ENCODE results near the gene LINGO3. TPM values are rescaled to one million over a fixed set of nuclear protein-coding genes. Genes with fewer than 3 reads are reported as not detected.

The LINGO3 gene
- total and polyA plus RNA-seq, 2 experiments from 2014 or later, result 0.23 to 2.1 TPM

DNA sequence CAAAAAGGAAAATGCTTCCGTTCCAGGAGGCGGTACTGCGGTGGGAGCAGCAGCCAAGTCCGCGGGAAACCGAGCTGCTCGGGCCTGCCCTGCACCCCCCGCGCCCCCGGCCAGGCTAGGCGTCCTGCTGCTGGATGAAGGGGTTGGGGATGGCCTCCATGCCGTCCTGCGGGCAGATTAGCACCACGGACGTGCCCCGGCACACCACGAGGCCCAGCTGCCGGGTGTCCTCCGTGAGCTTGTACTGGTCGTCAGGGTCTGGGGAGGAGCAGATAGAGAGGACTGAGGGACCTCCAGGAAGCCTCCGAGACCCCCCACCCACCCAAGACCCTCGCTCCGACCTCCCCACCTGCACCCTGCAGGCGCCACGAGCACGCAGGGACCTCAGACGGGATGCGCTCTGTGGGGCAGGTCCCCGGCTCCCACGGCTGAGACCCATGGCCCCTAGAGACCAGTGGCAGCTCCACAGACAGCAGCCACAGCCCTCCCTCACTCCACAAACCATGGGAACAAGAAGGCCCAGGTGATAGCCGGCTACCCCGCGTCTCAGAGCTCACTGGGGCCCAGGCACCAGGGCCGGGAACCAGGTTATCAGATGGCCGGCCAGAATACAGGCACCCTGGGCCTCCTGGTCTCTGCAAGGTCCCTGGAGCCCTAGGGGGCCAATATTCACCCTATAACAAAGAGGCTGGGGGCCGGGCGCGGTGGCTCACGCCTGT is 13.8 kb upstream of the LINGO3 start:
- Histone ChIP-seq H3K36me3 (peaks cover 5% of the 10 kb centered on the region), H3K4me3 (no peak overlapping the region), H3K4me1 (ENCODE audit: low read depth) (no peaks in the 10 kb centered on the region), H3K27me3 (no peaks in the 10 kb centered on the region), H3K27ac (no peak overlapping the region), H3K9me3 (ENCODE audit: low read depth) (no peaks in the 10 kb centered on the region)
- TF ChIP-seq, protein P1, sequence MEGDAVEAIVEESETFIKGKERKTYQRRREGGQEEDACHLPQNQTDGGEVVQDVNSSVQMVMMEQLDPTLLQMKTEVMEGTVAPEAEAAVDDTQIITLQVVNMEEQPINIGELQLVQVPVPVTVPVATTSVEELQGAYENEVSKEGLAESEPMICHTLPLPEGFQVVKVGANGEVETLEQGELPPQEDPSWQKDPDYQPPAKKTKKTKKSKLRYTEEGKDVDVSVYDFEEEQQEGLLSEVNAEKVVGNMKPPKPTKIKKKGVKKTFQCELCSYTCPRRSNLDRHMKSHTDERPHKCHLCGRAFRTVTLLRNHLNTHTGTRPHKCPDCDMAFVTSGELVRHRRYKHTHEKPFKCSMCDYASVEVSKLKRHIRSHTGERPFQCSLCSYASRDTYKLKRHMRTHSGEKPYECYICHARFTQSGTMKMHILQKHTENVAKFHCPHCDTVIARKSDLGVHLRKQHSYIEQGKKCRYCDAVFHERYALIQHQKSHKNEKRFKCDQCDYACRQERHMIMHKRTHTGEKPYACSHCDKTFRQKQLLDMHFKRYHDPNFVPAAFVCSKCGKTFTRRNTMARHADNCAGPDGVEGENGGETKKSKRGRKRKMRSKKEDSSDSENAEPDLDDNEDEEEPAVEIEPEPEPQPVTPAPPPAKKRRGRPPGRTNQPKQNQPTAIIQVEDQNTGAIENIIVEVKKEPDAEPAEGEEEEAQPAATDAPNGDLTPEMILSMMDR (IDR thresholded peaks at IDR 0.05; ENCODE audit: low read depth, low read length), result no peak
- DNase-seq (ENCODE audit: low read depth in 1 of 2, low spot score in 1 of 2), result no peak

GRCh38 chr19:2320939-2321338 is 13.0 kb upstream of the LINGO3 start:
- Histone ChIP-seq H3K27ac (no peak overlapping the region), H3K9me3 (ENCODE audit: low read depth) (no peaks in the 10 kb centered on the region), H3K4me1 (ENCODE audit: low read depth) (no peaks in the 10 kb centered on the region), H3K4me3 (no peak overlapping the region), H3K36me3 (peaks cover 5% of the 10 kb centered on the region), H3K27me3 (no peaks in the 10 kb centered on the region)
- TF ChIP-seq, protein P1 (IDR thresholded peaks at IDR 0.05; ENCODE audit: low read depth, low read length), result no peak
- no peak for DNase-seq (ENCODE audit: low read depth in 1 of 2, low spot score in 1 of 2)

DNA sequence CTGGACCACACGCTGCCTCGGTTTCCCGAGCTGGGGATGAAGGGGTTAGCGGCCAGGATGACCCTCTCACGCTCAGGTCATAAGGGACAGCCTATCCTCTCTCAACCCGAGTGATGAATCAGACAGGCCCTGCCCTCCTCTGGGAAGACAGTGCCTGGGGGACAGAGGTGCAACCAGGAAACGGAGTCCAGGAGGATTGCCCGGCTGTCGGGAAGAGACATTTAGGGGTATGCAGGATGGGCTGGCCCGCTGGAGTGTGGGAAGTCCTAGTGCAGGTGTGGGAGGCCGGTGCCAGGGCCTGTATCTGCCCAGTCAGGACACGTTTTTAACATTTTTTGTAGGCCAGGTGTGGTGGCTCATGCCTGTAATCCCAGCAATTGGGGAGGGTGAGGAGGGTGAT is 12.1 kb upstream of the LINGO3 start:
- Histone ChIP-seq H3K9me3 (ENCODE audit: low read depth) (no peaks in the 10 kb centered on the region), H3K27me3 (no peaks in the 10 kb centered on the region), H3K27ac (no peak overlapping the region), H3K36me3 (peaks cover 3% of the 10 kb centered on the region), H3K4me3 (no peak overlapping the region), H3K4me1 (ENCODE audit: low read depth) (no peaks in the 10 kb centered on the region)
- no peak for DNase-seq (ENCODE audit: low read depth in 1 of 2, low spot score in 1 of 2)
- TF ChIP-seq, protein P1 (IDR thresholded peaks at IDR 0.05; ENCODE audit: low read depth, low read length), result no peak

GRCh38 chr19:2319551-2319950 is 11.6 kb upstream of the LINGO3 start:
- no peaks in the 10 kb centered on the region for H3K9me3 ChIP-seq (ENCODE audit: low read depth)
- H3K27ac ChIP-seq, result no peak overlapping the region
- H3K4me1 ChIP-seq (ENCODE audit: low read depth), result no peaks in the 10 kb centered on the region
- H3K4me3 ChIP-seq, result no peak overlapping the region
- peaks cover 3% of the 10 kb centered on the region for H3K36me3 ChIP-seq
- no peak for DNase-seq (ENCODE audit: low read depth in 1 of 2, low spot score in 1 of 2)
- TF ChIP-seq, protein P1 (IDR thresholded peaks at IDR 0.05; ENCODE audit: low read depth, low read length), result no peak
- no peaks in the 10 kb centered on the region for H3K27me3 ChIP-seq

GRCh38 chr19:2318923-2319322 is 11.0 kb upstream of the LINGO3 start:
- Histone ChIP-seq H3K27ac (no peak overlapping the region), H3K9me3 (ENCODE audit: low read depth) (no peaks in the 10 kb centered on the region), H3K4me1 (ENCODE audit: low read depth) (no peaks in the 10 kb centered on the region), H3K36me3 (peaks cover under 1% of the 10 kb centered on the region), H3K4me3 (no peak overlapping the region), H3K27me3 (no peaks in the 10 kb centered on the region)
- no peak for DNase-seq (ENCODE audit: low read depth in 1 of 2, low spot score in 1 of 2)
- TF ChIP-seq, protein P1 (IDR thresholded peaks at IDR 0.05; ENCODE audit: low read depth, low read length), result no peak
